HCT116 (cell line): ENCODE results near the gene TIMM29. TPM values are rescaled to one million over a fixed set of nuclear protein-coding genes. Genes with fewer than 3 reads are reported as not detected.

ENCODE experiments used
- ATAC-seq: fragments of 200-7000 bp; cut with Tn5 transposase; 2 replicates; pipeline ENCODE4 v1.9.1; 2020; ENCODE audit warnings: mild to moderate bottlenecking, moderate library complexity
- BruUV-seq: library from RNA; stranded (reverse); fragments of 400-500 nt; replicated peaks from 2 replicates; lab custom pipeline; 2021; lab: Mats Ljungman, UMichigan
- CTCF ChIA-PET: fragments of 300-600 bp; sonication (Branson Sonifier 250); formaldehyde crosslinking; loops from one replicate; lab custom pipeline; 2021; ENCODE audit warnings: antibody characterized with exemption; lab: Charles Lee
- POLR2A ChIA-PET: fragments of 300-600, 350-600 bp; sonication (Branson Sonifier 250); formaldehyde crosslinking; loops from one replicate; lab custom pipeline; 2021; ENCODE audit warnings: antibody characterized with exemption; lab: Charles Lee
- RAD21 ChIA-PET, 2 experiments: fragments of 300-600 bp; sonication (Branson Sonifier 250); formaldehyde crosslinking; loops; one replicate each; lab custom pipeline; 2023; ENCODE audit warnings: low total read pairs in 2 of 2; ENCODE audit not compliant: uncharacterized antibody in 2 of 2, unreplicated experiment in 2 of 2, low non-redundant PET in 1 of 2; lab: Charles Lee
- DNase-seq: peaks from one replicate; pipeline ENCODE4 v3.0.0-alpha.2; 2010; ENCODE audit warnings: low read depth, low spot score
- H2AFZ ChIP-seq: fragments of 200-600 bp; shearing (Covaris generic), sonication (generic); 2 replicates; pipeline ENCODE4 v1.6.1; 2017; ENCODE audit warnings: low read depth, mixed run types, mixed read lengths, antibody characterized with exemption, low read length; ENCODE audit not compliant: poor library complexity, severe bottlenecking
- H3K27ac ChIP-seq: 2 replicates; pipeline ENCODE4 v1.5.1; 2012; ENCODE audit warnings: low read depth, low read length
- H3K27me3 ChIP-seq: fragments of 200-600 bp; sonication (generic); 2 replicates; pipeline ENCODE4 v1.6.1; 2016; ENCODE audit warnings: mixed run types, low read length, mixed read lengths; ENCODE audit not compliant: insufficient read depth
- H3K36me3 ChIP-seq, 2 experiments: fragments of 200-500 bp in 1 of 2; fragments of 200-600 bp in 1 of 2; sonication (Bioruptor generic) in 1 of 2; sonication (generic) in 1 of 2; 2 replicates each; pipeline versions ENCODE4 v1.5.1 to v1.6.1; 2014 to 2016; ENCODE audit warnings: low read length in 2 of 2, inconsistent platforms in 1 of 2, mixed read lengths in 1 of 2, mixed run types in 1 of 2; ENCODE audit not compliant: insufficient read depth in 2 of 2, control insufficient read depth in 1 of 2
- H3K4me1 ChIP-seq, 2 experiments: fragments of 200-600 bp in 1 of 2; sonication (generic) in 1 of 2; 2 replicates each; pipeline versions ENCODE4 v1.5.1 to v1.6.1; 2012 to 2017; ENCODE audit warnings: low read length in 2 of 2, inconsistent platforms in 1 of 2, mild to moderate bottlenecking in 1 of 2, mixed read lengths in 1 of 2, mixed run types in 1 of 2, moderate library complexity in 1 of 2; ENCODE audit not compliant: insufficient read depth in 2 of 2, control insufficient read depth in 1 of 2
- H3K4me2 ChIP-seq: fragments of 200-600 bp; sonication (generic); 2 replicates; pipeline ENCODE4 v1.6.1; 2017; ENCODE audit warnings: mixed run types, low read length, mixed read lengths
- H3K4me3 ChIP-seq, 2 experiments: fragments of 200-600 bp in 1 of 2; sonication (generic) in 1 of 2; replicated peaks in 1 of 2; 2 replicates each; pipeline ENCODE4 v1.5.1; 2011 to 2016; ENCODE audit warnings: low read length in 2 of 2, control low read depth in 1 of 2, low read depth in 1 of 2, mild to moderate bottlenecking in 1 of 2, mixed read lengths in 1 of 2, mixed run types in 1 of 2
- H3K79me2 ChIP-seq: fragments of 200-600 bp; sonication (generic); 2 replicates; pipeline ENCODE4 v1.6.1; 2017; ENCODE audit warnings: mild to moderate bottlenecking, mixed run types, low read length, moderate library complexity, mixed read lengths; ENCODE audit not compliant: insufficient read depth
- H3K9ac ChIP-seq: fragments of 200-600 bp; sonication (generic); 2 replicates; pipeline ENCODE4 v1.6.1; 2016; ENCODE audit warnings: low read length, mixed read lengths
- H3K9me2 ChIP-seq: fragments of 200-600 bp; sonication (generic), shearing (Covaris generic); 2 replicates; pipeline ENCODE4 v1.6.1; 2017; ENCODE audit warnings: mixed run types, mild to moderate bottlenecking, moderate library complexity; ENCODE audit not compliant: insufficient read depth
- H3K9me3 ChIP-seq, 2 experiments: fragments of 200-500 bp in 1 of 2; fragments of 200-600 bp in 1 of 2; sonication (Bioruptor generic) in 1 of 2; sonication (generic) in 1 of 2; 2 replicates each; pipeline ENCODE4 v1.6.1; 2014 to 2017; ENCODE audit warnings: low read length in 2 of 2, mixed read lengths in 2 of 2, inconsistent platforms in 1 of 2, low read depth in 1 of 2, mild to moderate bottlenecking in 1 of 2, mixed run types in 1 of 2, moderate library complexity in 1 of 2; ENCODE audit not compliant: control insufficient read depth in 1 of 2, insufficient read depth in 1 of 2
- H4K20me1 ChIP-seq: fragments of 200-600 bp; sonication (generic), shearing (Covaris generic); 2 replicates; pipeline ENCODE4 v1.6.1; 2017; ENCODE audit warnings: mixed run types, mild to moderate bottlenecking, moderate library complexity; ENCODE audit not compliant: insufficient read depth
- JUND ChIP-seq: IDR thresholded peaks from 2 replicates; pipeline ENCODE4 v1.6.1; 2012
- RAD21 ChIP-seq: IDR thresholded peaks from 2 replicates; pipeline ENCODE4 v1.6.1; 2012; ENCODE audit warnings: low read depth, mild to moderate bottlenecking
- REST ChIP-seq: IDR thresholded peaks from 2 replicates; pipeline ENCODE4 v1.6.1; 2012; ENCODE audit warnings: low read depth
- ZFX ChIP-seq: fragments of 450-650 bp; IDR thresholded peaks from 2 replicates; pipeline ENCODE4 v1.6.1; 2017
- intact Hi-C: fragments of 100-400 bp; cut with micrococcal nuclease; formaldehyde crosslinking; loops from 2 replicates; pipeline ENCODE4 v1.10.0; 2022
- total RNA-seq: library from RNA; stranded (reverse); gene quantifications from one replicate; pipeline ENCODE4 v1.2.1, GENCODE V29; 2021; ENCODE audit not compliant: unreplicated experiment

Gene TIMM29
- total RNA-seq, 1 experiment from 2014 or later = 20.3 TPM

DNA sequence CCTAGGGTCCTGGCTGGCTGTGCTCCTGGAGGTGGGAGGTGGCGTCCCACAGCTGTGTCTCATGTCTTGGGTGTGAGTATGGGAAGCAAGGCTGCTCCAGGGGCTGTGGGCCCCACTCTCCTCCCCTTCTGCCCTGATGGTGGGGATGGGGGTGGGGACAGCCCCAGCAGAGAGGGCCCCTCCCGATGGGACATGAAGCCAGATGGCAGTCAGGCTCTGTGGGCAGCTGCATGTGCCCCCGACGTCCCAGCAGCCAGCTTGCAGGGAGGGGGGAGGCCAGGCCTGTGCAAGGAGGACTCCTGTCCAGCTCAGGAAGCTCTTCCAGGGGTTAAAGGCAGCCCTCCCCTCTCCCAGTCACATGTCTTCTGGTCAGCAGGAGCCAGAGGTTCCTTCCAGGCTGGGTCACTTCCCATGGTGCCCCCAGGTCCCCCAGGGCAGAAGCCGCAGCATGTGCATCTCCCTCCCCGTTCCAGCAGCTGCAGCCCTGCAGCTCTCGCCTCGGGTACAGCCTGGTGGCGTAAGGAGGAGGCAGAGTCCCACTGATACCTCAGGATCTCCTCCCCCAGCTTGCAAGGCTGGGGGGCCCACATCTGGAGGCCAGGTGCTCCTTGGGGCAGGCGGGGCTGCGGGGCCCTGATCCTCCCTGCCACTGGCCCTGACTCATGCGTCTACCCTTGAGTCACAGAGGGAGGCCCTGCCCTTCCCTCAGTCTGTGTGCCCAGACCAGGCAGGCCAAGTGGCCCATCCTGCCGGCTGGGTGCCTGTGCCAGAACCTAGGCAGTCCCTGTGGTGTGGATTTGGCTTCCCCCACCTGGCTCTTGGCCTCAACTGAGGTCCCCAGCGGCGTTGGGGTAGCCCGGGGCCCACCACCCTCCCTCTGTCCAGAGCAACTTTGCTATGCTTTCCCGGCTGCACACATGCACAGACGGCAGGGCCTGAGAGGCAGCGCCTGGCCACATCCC is 13.2 kb upstream of the TIMM29 start:
- Histone ChIP-seq H2AFZ (no peak overlapping the region), H3K9ac (no peak overlapping the region), H3K36me3 (peaks cover 20 to 31% of the 10 kb centered on the region in 2 experiments), H3K79me2 (no peaks in the 10 kb centered on the region), H3K9me3 (no peaks in the 10 kb centered on the region), H3K4me3 (no peak overlapping the region), H3K9me2 (no peaks in the 10 kb centered on the region), H3K4me1 (peaks cover 0 to 14% of the 10 kb centered on the region in 2 experiments; a peak in 2 of 4 replicates), H3K27me3 (no peaks in the 10 kb centered on the region), H3K4me2 (peak overlapping the region; percentile 9; the same call in 1 of the 2 replicates), H3K27ac (peak overlapping the region; percentile 32; the same call in 1 of the 2 replicates), H4K20me1 (no peaks in the 10 kb centered on the region)
- ChIA-PET CTCF (no interaction called here), POLR2A (no interaction called here), RAD21 (interaction anchor here in 1 of 2 experiments (0.5 kb wide), 1 partner anchor 303 kb away, joined by 3 read pairs; no protein-coding TSS in a partner anchor)
- BruUV-seq = no TSS peak
- ATAC-seq (peak; percentile 67), DNase-seq (no peak)
- TF ChIP-seq JUND (no peak), REST (no peak), RAD21 (no peak), ZFX (no peak)
- intact Hi-C loops = no loop called here
